Mesendoderm (in vitro differentiated cells): ENCODE measurements around the gene RPLP1.
A peak's percentile ranks its signal among the peaks of the same experiment; 100 is the strongest.

ENCODE experiments used
- DNase-seq: peaks from one replicate; pipeline ENCODE4 v3.0.0; 2013
- H2AK5ac ChIP-seq: 2 replicates; pipeline ENCODE4 v1.6.1; 2013; ENCODE audit warnings: low read length, inconsistent platforms
- H2BK120ac ChIP-seq: 2 replicates; pipeline ENCODE4 v1.6.1; 2013; ENCODE audit warnings: low read depth, mild to moderate bottlenecking, low read length, moderate library complexity, mixed read lengths
- H2BK15ac ChIP-seq: replicated peaks from 2 replicates; pipeline ENCODE4 v1.6.1; 2013; ENCODE audit warnings: low read depth, mild to moderate bottlenecking, moderate library complexity
- H2BK5ac ChIP-seq: 2 replicates; pipeline ENCODE4 v1.6.1; 2013; ENCODE audit warnings: low read length, inconsistent platforms
- H3K18ac ChIP-seq: 2 replicates; pipeline ENCODE4 v1.6.1; 2013; ENCODE audit warnings: mild to moderate bottlenecking, low read length, mixed read lengths
- H3K23ac ChIP-seq: one replicate; pipeline ENCODE4 v1.6.1; 2013; ENCODE audit warnings: low read length
- H3K27ac ChIP-seq: 2 replicates; pipeline ENCODE4 v1.5.1; 2013; ENCODE audit warnings: low read depth, mild to moderate bottlenecking, inconsistent platforms, low read length, moderate library complexity
- H3K27me3 ChIP-seq: 2 replicates; pipeline ENCODE4 v1.6.1; 2013; ENCODE audit warnings: low read length, control low read depth, mild to moderate bottlenecking, inconsistent platforms; ENCODE audit not compliant: insufficient read depth, poor library complexity
- H3K36me3 ChIP-seq: 2 replicates; pipeline ENCODE4 v1.6.1; 2013; ENCODE audit warnings: low read length, inconsistent platforms; ENCODE audit not compliant: control insufficient read depth, insufficient read depth
- H3K4ac ChIP-seq: one replicate; pipeline ENCODE4 v1.6.1; 2013; ENCODE audit warnings: low read depth, mild to moderate bottlenecking, low read length, moderate library complexity
- H3K4me1 ChIP-seq: 2 replicates; pipeline ENCODE4 v1.6.1; 2013; ENCODE audit warnings: low read depth, low read length, inconsistent platforms; ENCODE audit not compliant: control insufficient read depth
- H3K4me2 ChIP-seq: 2 replicates; pipeline ENCODE4 v1.6.1; 2013; ENCODE audit warnings: low read length
- H3K4me3 ChIP-seq: 2 replicates; pipeline ENCODE4 v1.5.1; 2013; ENCODE audit warnings: mild to moderate bottlenecking, low read length
- H3K56ac ChIP-seq: one replicate; pipeline ENCODE4 v1.6.1; 2013; ENCODE audit warnings: low read length
- H3K79me1 ChIP-seq: 2 replicates; pipeline ENCODE4 v1.6.1; 2013; ENCODE audit warnings: low read length, inconsistent platforms
- H3K79me2 ChIP-seq: 2 replicates; pipeline ENCODE4 v1.6.1; 2013; ENCODE audit warnings: mild to moderate bottlenecking, low read length; ENCODE audit not compliant: control insufficient read depth, insufficient read depth
- H3K9ac ChIP-seq: 2 replicates; pipeline ENCODE4 v1.6.1; 2013; ENCODE audit warnings: low read length, inconsistent platforms
- H4K5ac ChIP-seq: one replicate; pipeline ENCODE4 v1.6.1; 2013; ENCODE audit warnings: low read length
- H4K8ac ChIP-seq: one replicate; pipeline ENCODE4 v1.6.1; 2013; ENCODE audit warnings: low read depth, mild to moderate bottlenecking, control low read depth, low read length, moderate library complexity
- whole genome bisulfite sequencing: extraction: QIAGEN DNeasy Blood & Tissue Kit; methylation state at CpG from one replicate; pipeline ENCODE4 v1.1.7; 2013; ENCODE audit warnings: low lambda C conversion rate, missing lambda C conversion rate; ENCODE audit not compliant: insufficient coverage; ENCODE audit errors: extremely low coverage; 5-methylcytosine and 5-hydroxymethylcytosine counted together

The RPLP1 gene

GRCh38 chr15:69496001-69496400 is 43.4 kb downstream of the RPLP1 start:
- H3K4me2 ChIP-seq, result no peak overlapping the region
- H3K79me2 ChIP-seq, result no peaks in the 10 kb centered on the region
- H3K4ac ChIP-seq, result no peak overlapping the region
- H2BK15ac ChIP-seq, result no peak overlapping the region
- H3K36me3 ChIP-seq, result no peaks in the 10 kb centered on the region
- no peaks in the 10 kb centered on the region for H3K27me3 ChIP-seq
- no peak for DNase-seq
- H2BK120ac ChIP-seq, result no peak overlapping the region
- H3K79me1 ChIP-seq, result no peaks in the 10 kb centered on the region
- no peak overlapping the region for H3K56ac ChIP-seq
- H3K23ac ChIP-seq, result no peak overlapping the region
- no peak overlapping the region for H4K5ac ChIP-seq
- H3K4me1 ChIP-seq, result no peaks in the 10 kb centered on the region
- no peak overlapping the region for H2AK5ac ChIP-seq
- no peak overlapping the region for H2BK5ac ChIP-seq
- no peak overlapping the region for H3K27ac ChIP-seq
- no peak overlapping the region for H3K4me3 ChIP-seq
- H3K18ac ChIP-seq, result no peak overlapping the region
- no CpG with 5 or more reads among the region's 2 CpGs for WGBS
- H3K9ac ChIP-seq, result no peak overlapping the region
- no peak overlapping the region for H4K8ac ChIP-seq

- no peak overlapping the region for H3K18ac ChIP-seq
- no peak overlapping the region for H3K27ac ChIP-seq
- no peak for DNase-seq
- H4K5ac ChIP-seq, result no peak overlapping the region
- no peak overlapping the region for H4K8ac ChIP-seq
- H2AK5ac ChIP-seq, result no peak overlapping the region
- no CpG with 5 or more reads among the region's 1 CpG for WGBS
- H3K4ac ChIP-seq, result no peak overlapping the region
- H3K9ac ChIP-seq, result no peak overlapping the region
- no peaks in the 10 kb centered on the region for H3K79me2 ChIP-seq
- H3K27me3 ChIP-seq, result no peaks in the 10 kb centered on the region
- H3K4me3 ChIP-seq, result no peak overlapping the region
- H2BK120ac ChIP-seq, result no peak overlapping the region
- no peak overlapping the region for H3K4me2 ChIP-seq
- H3K23ac ChIP-seq, result no peak overlapping the region
- H3K79me1 ChIP-seq, result no peaks in the 10 kb centered on the region
- no peak overlapping the region for H2BK15ac ChIP-seq
- no peaks in the 10 kb centered on the region for H3K4me1 ChIP-seq
- no peak overlapping the region for H2BK5ac ChIP-seq
- H3K56ac ChIP-seq, result no peak overlapping the region
- no peaks in the 10 kb centered on the region for H3K36me3 ChIP-seq
These were observed 44.5 kb downstream of the RPLP1 start for GRCh38 chr15:69497076-69497475.

DNA sequence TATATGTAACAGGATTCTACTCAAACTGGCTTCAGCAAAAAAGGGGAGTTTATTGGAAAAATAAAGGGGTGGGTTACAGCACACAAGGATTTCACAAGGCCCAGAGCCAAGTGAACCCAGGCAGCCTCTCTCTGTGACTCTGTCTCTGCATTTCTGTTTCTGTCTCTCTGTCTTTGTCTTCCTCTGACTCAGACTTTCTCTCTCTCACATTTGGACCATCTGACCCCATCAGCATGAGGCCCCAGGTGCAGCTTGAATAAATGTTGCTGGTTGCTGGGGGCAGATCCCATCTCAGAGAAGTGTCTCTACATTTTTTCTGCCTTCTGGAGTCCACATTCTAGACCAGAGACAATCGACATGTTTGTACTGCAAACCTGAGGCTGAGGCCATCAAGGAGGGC is 45.0 kb downstream of the RPLP1 start:
- no peak overlapping the region for H2BK15ac ChIP-seq
- no peak overlapping the region for H2BK5ac ChIP-seq
- no peak overlapping the region for H3K4ac ChIP-seq
- H3K79me2 ChIP-seq, result no peaks in the 10 kb centered on the region
- no peak overlapping the region for H2BK120ac ChIP-seq
- H3K4me1 ChIP-seq, result no peaks in the 10 kb centered on the region
- H3K27me3 ChIP-seq, result no peaks in the 10 kb centered on the region
- no peaks in the 10 kb centered on the region for H3K36me3 ChIP-seq
- no peak overlapping the region for H3K23ac ChIP-seq
- no peak overlapping the region for H2AK5ac ChIP-seq
- no peak overlapping the region for H3K4me3 ChIP-seq
- DNase-seq, result no peak
- WGBS, result no CpG with 5 or more reads among the region's 1 CpG
- no peak overlapping the region for H4K5ac ChIP-seq
- no peaks in the 10 kb centered on the region for H3K79me1 ChIP-seq
- no peak overlapping the region for H3K18ac ChIP-seq
- no peak overlapping the region for H3K56ac ChIP-seq
- no peak overlapping the region for H3K27ac ChIP-seq
- no peak overlapping the region for H3K4me2 ChIP-seq
- no peak overlapping the region for H3K9ac ChIP-seq
- no peak overlapping the region for H4K8ac ChIP-seq

DNA sequence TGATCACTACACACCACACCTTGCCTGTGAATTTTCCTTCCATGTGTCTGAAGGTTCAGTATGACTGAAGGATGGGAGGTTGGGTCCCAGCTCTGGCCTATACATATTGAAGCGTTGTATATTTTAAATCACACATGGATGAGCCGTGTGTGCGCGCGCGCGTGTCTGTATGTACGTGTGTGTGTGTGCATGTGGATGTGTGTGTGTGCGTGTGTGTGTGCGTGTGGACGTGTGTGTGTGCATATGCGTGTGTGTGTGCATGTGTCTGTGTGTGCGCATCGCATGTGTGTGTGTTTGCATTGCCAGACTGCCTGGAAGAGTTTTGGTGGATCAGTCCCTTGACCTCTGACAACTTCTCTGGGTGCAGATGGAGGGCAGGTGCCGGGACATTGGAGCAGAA is 45.7 kb downstream of the RPLP1 start:
- Histone ChIP-seq H2AK5ac (no peak overlapping the region), H2BK5ac (no peak overlapping the region), H3K9ac (no peak overlapping the region), H4K5ac (no peak overlapping the region), H3K36me3 (no peaks in the 10 kb centered on the region), H4K8ac (no peak overlapping the region), H3K4ac (no peak overlapping the region), H3K27me3 (no peaks in the 10 kb centered on the region), H3K18ac (no peak overlapping the region), H3K4me3 (no peak overlapping the region), H2BK15ac (no peak overlapping the region), H3K79me2 (no peaks in the 10 kb centered on the region), H3K4me1 (no peaks in the 10 kb centered on the region), H3K4me2 (no peak overlapping the region), H3K27ac (no peak overlapping the region), H3K56ac (no peak overlapping the region), H2BK120ac (no peak overlapping the region), H3K79me1 (no peaks in the 10 kb centered on the region), H3K23ac (no peak overlapping the region)
- no peak for DNase-seq
- WGBS, result no CpG with 5 or more reads among the region's 15 CpGs

- no peak overlapping the region for H3K4ac ChIP-seq
- no peaks in the 10 kb centered on the region for H3K79me2 ChIP-seq
- H2AK5ac ChIP-seq, result no peak overlapping the region
- no peak overlapping the region for H3K23ac ChIP-seq
- H4K5ac ChIP-seq, result no peak overlapping the region
- H2BK120ac ChIP-seq, result no peak overlapping the region
- no peak overlapping the region for H4K8ac ChIP-seq
- no peak overlapping the region for H3K4me2 ChIP-seq
- no peak overlapping the region for H3K4me3 ChIP-seq
- WGBS, result no CpG with 5 or more reads among the region's 6 CpGs
- H2BK5ac ChIP-seq, result no peak overlapping the region
- DNase-seq, result no peak
- no peak overlapping the region for H2BK15ac ChIP-seq
- no peaks in the 10 kb centered on the region for H3K4me1 ChIP-seq
- no peaks in the 10 kb centered on the region for H3K79me1 ChIP-seq
- H3K9ac ChIP-seq, result no peak overlapping the region
- H3K36me3 ChIP-seq, result no peaks in the 10 kb centered on the region
- no peaks in the 10 kb centered on the region for H3K27me3 ChIP-seq
- no peak overlapping the region for H3K18ac ChIP-seq
- H3K27ac ChIP-seq, result no peak overlapping the region
- no peak overlapping the region for H3K56ac ChIP-seq
These were observed 46.4 kb downstream of the RPLP1 start for GRCh38 chr15:69498987-69499386.

- no peak for DNase-seq
These were observed 47.0 kb downstream of the RPLP1 start for GRCh38 chr15:69499521-69500211.

More at GRCh38 chr15:69499521-69500211, 47.0 kb downstream of the RPLP1 start:
- no peak overlapping the region for H3K9ac ChIP-seq
- H3K27me3 ChIP-seq, result no peaks in the 10 kb centered on the region
- no peaks in the 10 kb centered on the region for H3K4me1 ChIP-seq
- no peak overlapping the region for H4K8ac ChIP-seq
- no peak overlapping the region for H2BK5ac ChIP-seq
- no peak overlapping the region for H3K4me3 ChIP-seq
- H3K18ac ChIP-seq, result no peak overlapping the region
- no CpG with 5 or more reads among the region's 14 CpGs for WGBS
- no peak overlapping the region for H3K4me2 ChIP-seq
- H3K56ac ChIP-seq, result peak overlapping the region; percentile 10
- no peak overlapping the region for H4K5ac ChIP-seq
- no peak overlapping the region for H3K4ac ChIP-seq
- H2AK5ac ChIP-seq, result no peak overlapping the region
- no peak overlapping the region for H3K23ac ChIP-seq
- H2BK15ac ChIP-seq, result no peak overlapping the region
- no peaks in the 10 kb centered on the region for H3K79me1 ChIP-seq
- no peaks in the 10 kb centered on the region for H3K79me2 ChIP-seq
- H3K36me3 ChIP-seq, result no peaks in the 10 kb centered on the region
- no peak overlapping the region for H2BK120ac ChIP-seq
- H3K27ac ChIP-seq, result no peak overlapping the region
